H1 (cell line): ENCODE measurements around the gene FHIT.

Source experiments
- RFX5 ChIP-seq: IDR thresholded peaks from 2 replicates; pipeline ENCODE4 v1.6.1; 2011; ENCODE audit warnings: low read depth, low read length, improper control_type of control experiment, borderline replicate concordance
- TF ChIP-seq, protein P1 (sequence below), 3 experiments: IDR thresholded peaks; 1 replicate in 2 of 3; 2 replicates in 1 of 3; pipeline versions ENCODE4 v1.5.1 to v1.6.1; 2011; ENCODE audit warnings: low read length in 3 of 3, mild to moderate bottlenecking in 3 of 3, inconsistent platforms in 2 of 3, low read depth in 1 of 3, moderate library complexity in 1 of 3; ENCODE audit not compliant: insufficient read depth in 1 of 3; ENCODE audit errors: control extremely low read depth in 1 of 3

DNA sequence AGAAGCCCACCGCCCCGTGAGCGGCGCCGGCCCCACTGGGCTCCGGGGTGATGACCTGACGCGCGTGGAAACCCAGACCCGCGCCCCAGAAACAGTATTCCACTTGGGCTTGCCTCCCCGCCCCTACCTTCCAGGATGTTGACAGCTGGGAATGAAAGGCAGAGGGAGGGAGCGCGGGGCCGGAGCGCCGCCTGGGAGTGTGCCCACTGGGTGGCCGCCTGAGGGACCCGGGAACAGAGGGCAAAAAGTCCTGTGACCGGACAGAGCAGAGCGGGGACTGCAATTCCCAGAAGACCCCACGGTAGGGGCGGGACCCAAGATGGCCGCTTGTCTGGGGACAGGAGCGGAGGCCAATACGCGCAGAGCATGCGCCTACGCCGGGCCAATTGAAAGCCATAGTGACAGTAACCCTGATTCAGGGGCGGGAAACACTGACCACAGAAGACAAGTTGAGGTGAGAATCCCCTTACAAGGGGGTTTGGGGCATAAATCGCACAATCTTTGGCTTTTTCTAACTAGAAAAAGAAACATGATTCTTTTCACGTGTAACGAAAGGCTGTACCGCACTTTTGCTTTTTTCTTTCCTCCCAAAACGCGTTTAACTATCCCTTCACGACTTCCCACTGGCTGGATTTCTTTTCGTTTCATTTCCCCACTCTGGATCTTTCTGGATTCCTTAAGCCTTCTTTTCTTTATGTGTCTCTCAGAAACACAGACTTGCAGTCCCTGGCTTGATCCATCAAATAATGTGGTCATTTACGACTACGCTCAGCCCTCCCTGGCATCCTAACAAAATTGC, at the start of gene FHIT:
- TF ChIP-seq, protein P1, sequence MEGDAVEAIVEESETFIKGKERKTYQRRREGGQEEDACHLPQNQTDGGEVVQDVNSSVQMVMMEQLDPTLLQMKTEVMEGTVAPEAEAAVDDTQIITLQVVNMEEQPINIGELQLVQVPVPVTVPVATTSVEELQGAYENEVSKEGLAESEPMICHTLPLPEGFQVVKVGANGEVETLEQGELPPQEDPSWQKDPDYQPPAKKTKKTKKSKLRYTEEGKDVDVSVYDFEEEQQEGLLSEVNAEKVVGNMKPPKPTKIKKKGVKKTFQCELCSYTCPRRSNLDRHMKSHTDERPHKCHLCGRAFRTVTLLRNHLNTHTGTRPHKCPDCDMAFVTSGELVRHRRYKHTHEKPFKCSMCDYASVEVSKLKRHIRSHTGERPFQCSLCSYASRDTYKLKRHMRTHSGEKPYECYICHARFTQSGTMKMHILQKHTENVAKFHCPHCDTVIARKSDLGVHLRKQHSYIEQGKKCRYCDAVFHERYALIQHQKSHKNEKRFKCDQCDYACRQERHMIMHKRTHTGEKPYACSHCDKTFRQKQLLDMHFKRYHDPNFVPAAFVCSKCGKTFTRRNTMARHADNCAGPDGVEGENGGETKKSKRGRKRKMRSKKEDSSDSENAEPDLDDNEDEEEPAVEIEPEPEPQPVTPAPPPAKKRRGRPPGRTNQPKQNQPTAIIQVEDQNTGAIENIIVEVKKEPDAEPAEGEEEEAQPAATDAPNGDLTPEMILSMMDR (IDR thresholded peaks at IDR 0.05; ENCODE audit: control extremely low read depth in 1 of 3, insufficient read depth in 1 of 3, low read depth in 1 of 3, low read length in 3 of 3): peak in 1 of 3 experiments; percentile 3; a peak in 1 of 4 replicates
- TF ChIP-seq RFX5: no peak
